Right renal cortex interstitium (tissue), 3 donors: ENCODE data around the gene BCL2L14. TPM values are rescaled to one million over a fixed set of nuclear protein-coding genes. Genes with fewer than 3 reads are reported as not detected.

ENCODE experiments used
- DNase-seq, 3 donors: peaks; one replicate each; pipeline ENCODE4 v3.0.0-alpha.2; 2013; ENCODE audit warnings: low read depth in 3 of 3, low spot score in 2 of 3
- polyA plus RNA-seq, 3 donors: library from polyadenylated mRNA; unstranded; fragments of 120-200 nt; gene quantifications; one replicate each; pipeline ENCODE4 v1.2.1, GENCODE V29; 2013; ENCODE audit not compliant: insufficient read length in 3 of 3

Gene BCL2L14
- polyA plus RNA-seq: under 1 TPM; 0.13 to 0.21 (median 0.15) TPM

- no peak for DNase-seq
These were observed at the start of gene BCL2L14 for GRCh38 chr12:12070674-12071656. BCL2L14 (plus strand) TSS chr12:12070939; CDS start chr12:12079306, 8,367 bp downstream.

DNA sequence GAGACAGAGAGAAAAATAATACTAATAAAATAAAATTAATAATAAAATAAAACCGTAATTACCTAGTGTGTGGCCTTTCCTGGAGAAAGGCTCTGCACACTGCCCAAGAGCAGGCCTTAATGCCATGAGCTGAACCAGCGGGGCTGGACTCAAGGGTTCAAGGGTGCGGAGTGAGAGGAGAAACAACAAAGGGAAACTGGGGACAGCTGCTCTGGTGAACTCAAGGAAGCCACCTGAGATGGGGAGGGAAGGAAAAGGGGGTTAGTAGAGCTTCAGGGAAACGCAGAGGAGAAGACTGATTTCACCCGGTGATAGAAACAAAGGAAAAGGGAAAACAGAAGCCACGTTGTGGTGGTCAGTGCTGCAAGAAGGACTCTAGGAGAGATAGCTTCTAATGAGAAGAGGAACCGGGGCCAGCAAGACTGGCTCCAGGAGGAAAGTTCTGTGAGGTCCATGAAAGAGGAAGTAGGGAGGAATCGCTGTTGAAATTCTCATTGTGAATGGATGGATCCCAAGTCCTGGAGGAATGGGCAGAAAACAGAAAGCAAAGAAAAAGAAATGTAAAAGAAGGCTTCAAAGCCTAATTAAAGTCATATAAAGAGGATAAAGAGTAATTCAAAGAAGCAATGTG lies 48.3 kb upstream of the BCL2L14 start:
- DNase-seq: no peak

DNA sequence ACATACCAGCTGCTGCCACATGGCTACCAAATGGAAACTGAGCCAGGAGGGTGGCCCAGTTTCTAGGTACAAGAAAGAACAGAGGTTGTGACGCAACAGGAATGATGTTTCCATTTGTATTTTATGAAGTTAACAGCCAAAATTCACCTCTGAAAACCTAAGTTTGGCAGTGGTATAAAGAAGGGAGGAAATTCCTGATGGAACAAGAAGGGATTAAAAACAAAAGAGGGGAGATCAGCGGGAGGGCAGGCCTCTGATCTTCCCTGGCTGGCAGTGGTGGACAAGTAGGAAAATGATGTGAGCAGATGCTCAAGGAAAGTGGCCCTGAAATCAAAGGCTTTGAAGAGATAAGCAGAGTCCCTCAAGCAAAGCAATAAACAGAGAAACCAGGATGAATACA lies 47.3 kb upstream of the BCL2L14 start:
- no peak for DNase-seq

DNA sequence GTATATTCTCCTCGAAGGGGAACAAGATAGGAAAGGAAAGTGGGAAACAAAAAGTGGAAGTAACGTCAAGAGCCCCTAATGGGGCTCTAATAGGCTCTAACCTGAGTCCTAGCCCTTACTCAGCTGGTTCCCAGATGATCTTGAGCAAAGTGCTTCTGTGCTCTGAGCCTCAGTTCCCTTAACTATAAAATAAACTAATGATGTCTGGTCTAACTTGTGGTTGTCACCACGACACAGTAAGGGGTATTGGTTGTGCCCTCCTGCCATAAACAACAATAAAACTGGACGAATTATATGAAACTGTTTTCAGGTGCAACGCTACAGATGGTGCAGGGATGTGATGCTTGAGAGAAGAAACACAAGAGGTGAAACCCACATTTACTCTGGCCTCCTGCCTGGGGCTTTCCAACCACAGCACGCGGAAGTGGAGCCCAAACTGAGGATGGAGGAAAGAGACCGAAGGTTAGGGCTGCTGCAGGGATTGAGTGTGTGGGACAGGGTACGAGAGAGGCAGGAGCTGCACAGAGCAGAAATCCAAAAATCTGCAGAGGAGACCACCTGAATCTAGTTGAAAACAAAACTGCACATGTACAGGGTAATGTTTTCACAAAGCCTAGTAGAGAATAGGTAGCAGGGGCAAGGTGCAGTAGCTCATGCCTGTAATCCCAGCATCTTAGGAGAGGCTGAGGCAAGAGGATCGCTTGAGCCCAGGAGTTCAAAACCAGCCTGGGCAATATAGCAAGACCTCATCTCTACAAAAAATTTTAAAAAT lies 45.6 kb upstream of the BCL2L14 start:
- no peak for DNase-seq

DNA sequence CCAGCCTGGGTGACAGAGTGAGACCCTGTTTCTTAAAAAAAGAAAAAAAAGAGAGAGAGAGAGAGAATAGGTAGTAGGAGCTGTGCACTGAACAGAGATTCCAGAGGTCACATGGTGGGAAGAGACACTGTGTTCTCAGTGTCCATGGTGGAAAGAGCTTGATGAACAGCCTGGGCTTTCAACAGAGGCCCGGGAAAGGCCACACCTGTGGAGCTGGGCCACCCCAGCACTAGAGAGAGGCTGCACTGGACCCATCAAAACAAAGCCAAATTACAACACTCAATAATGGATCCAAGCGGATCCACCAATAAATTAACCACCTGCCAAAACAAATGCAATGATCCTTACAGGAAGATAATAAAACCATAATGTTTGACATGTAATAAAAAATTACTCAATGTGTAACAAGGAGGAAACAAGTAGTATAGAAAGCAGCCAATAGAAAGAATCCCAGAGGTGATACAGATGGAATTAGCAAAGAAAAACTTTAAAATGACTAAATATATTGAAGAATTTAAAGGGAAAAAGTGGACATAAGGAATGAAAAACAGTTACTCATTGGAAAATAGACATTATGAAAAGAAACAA lies 44.8 kb upstream of the BCL2L14 start:
- DNase-seq: no peak

DNA sequence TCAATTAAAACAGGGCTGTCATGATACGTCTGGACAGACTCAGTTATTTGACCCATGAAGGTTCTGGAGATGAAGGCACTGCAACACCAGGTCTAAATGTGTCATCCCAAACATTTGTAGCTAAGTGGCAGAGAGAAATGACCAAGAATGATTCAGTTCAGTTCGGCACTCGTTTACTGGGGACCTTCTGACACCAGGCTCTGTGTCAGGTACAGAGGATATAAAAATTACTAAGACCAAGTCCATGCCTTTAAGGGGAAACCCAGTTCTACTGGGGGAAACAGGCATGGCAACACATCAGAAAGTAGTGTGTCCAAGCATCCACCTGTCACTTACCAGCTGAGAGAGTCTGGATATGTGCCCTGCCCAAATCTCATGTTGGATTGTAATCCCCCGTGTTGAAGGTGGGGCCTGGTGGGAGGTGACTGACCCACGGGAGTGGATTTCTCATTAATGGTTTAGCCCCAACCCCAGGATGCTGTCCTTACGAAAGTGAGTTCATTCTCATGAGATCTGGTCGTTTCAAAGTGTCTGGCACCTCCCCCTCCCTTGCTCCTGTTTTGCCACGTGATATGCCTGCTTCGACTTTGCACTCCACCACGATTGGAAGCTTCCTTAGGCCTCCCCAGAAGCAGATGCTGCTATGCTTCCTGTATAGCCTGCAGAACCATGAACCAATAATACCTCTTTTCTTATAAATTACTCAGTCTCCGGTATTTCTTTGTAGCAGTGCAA lies 41.9 kb upstream of the BCL2L14 start:
- no peak for DNase-seq

DNA sequence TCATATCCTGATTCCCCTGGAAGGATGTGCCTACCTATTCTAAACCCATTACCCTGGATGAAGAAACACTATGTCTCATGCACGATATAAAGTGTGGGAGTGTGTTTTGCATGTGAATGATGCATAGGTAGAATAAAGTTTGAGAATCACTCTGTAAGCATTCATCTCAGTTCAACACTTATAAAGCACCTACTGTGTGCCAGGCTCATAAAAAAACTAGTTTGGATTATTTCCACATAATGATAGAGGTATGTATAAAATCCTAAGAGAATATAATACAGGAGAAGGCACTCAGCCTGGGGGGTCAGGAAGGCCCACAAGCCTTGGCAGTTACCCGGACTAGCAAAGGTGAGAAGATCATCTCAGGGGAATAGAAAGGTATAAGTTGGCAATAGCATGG lies 41.1 kb upstream of the BCL2L14 start:
- DNase-seq: no peak

DNA sequence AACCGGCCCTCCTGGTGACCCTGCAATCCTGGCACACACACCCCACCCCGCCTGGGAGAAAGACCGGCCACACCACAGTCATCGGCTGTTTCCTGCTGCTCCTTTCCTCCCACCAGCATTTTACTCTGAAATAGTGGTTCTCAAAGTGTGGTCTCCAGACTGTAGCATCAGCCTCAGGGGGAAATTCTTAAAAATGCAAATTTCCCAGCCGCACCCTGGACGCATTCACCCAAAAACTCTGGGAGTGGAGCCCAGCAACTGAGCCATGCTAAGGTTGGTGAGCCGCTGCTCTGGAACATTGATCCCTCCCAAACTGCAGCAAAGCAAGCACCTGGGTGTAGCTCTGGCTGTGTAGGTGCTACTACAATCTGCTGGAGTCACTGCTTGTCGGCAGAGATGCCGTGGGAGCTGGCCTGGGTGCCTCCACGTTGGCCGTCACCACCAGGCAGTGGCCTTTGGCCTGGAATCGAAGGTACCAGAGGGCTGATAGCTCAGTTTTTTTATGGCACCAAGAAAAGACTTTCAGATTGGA lies 38.4 kb upstream of the BCL2L14 start:
- no peak for DNase-seq

GRCh38 chr12:12032851-12033797 lies 37.6 kb upstream of the BCL2L14 start:
- peak; percentile 80 to 90 (median 85) for DNase-seq

GRCh38 chr12:12033824-12034223 lies 36.9 kb upstream of the BCL2L14 start:
- DNase-seq: no peak

DNA sequence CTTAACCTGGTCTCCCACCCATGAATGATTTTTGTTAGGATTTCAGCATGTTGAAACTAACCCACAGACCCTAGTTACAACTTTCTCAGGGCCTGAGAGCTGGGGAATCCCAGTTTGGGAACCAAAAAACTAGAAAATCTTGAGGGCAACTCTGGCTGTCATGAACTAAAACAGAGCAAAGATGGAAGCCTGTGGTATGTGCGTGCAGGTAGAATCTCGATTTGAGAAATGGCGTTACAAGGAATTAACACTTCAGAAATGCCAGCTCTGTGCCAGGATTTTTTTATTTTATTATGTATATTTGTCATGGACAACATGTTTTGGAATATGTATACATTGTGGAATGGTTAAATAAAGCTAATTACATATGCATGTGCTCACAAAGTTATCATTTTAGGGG lies 36.4 kb upstream of the BCL2L14 start:
- no peak for DNase-seq

GRCh38 chr12:12035229-12035628 lies 35.5 kb upstream of the BCL2L14 start:
- DNase-seq: no peak

- DNase-seq: no peak
These were observed 33.8 kb upstream of the BCL2L14 start for GRCh38 chr12:12036901-12037300.

DNA sequence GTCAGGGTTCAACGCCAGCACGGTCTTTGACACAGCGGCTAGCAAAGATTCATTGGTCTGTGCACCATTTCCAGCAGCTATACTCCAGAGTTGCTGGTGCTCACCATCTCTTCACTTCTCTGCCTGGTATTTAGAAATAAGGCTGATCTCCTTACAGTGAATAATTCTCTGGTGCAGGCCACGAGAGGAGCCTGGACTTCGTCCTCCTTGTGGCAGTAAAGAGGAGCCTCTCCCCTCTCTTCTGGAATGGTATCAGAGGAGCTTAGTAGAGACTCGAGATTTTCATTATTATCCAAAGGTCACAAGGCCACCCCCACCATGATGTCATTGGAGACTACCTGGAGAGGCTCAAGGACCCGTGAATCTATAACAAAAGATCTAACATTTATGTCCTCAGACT lies 30.8 kb upstream of the BCL2L14 start:
- DNase-seq: no peak

DNA sequence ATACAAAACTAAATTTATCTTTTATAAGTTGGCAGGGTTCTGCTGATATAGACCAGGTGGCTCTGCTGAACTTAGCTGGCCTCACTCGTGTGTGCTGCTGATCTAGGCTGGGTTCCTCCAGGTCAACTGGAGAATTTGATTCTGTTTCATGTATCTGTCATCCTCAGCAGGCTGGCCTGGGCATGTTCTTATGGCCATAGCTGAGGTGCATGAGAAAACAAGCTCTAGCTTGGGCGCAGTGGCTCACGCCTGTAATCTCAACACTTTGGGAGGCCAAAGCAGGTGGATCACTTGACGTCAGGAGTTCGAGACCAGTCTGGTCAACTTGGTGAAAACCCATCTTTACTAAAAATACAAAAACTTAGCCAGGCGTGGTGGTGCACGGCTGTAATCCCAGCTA lies 24.3 kb upstream of the BCL2L14 start:
- DNase-seq: no peak

GRCh38 chr12:12047682-12048081 lies 23.1 kb upstream of the BCL2L14 start:
- DNase-seq: no peak

DNA sequence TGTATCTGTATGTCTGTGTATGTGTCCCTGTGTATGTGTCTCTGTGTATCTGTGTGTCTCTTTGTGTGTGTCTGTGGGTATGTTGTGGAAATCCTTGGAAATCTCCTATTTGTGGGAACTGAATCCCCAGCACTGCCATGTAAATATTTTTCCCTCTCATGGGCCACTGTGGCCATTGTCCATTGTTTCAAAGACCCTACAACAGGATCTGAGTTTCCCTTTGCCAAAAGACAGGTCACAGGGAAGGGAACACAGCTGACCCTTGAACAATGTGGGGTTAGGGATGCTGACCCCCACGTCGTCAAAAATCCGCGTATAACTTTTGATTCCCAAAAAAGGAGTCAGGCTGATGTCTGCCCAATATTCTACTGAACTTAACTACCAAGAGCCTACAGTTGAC lies 22.5 kb upstream of the BCL2L14 start:
- no peak for DNase-seq

- DNase-seq: no peak
These were observed 22.0 kb upstream of the BCL2L14 start for GRCh38 chr12:12048714-12049113.

GRCh38 chr12:12051668-12052067 lies 19.1 kb upstream of the BCL2L14 start:
- DNase-seq: no peak
